ENCODE measurements around the gene MRPS9. TPM values are rescaled to one million over a fixed set of nuclear protein-coding genes. Genes with fewer than 3 reads are reported as not detected.

MRPS9 gene
- total RNA-seq, 1 experiment from 2014 or later, result 36.4 TPM

Other genes with a start within 250 kb of the MRPS9 start
- not detected in 2 replicates for gene POU3F3, start 184.0 kb upstream of the MRPS9 start, total RNA-seq (2014; rRNA removed; shearing (Covaris generic))
- not detected in 2 replicates for gene GPR45, start 203.7 kb downstream of the MRPS9 start, total RNA-seq (2014; rRNA removed; shearing (Covaris generic))

Data from RPMI7951 (cell line).